Breast epithelium (tissue), 3 donors: Measurements from ENCODE around the gene TMEM132D.

Experiments used
- CTCF ChIP-seq, 3 donors: fragments of 450-650 bp; IDR thresholded peaks; one replicate each; pipeline ENCODE4 v1.5.1; 2016 to 2017; ENCODE audit warnings: antibody characterized with exemption in 3 of 3, mild to moderate bottlenecking in 3 of 3, moderate library complexity in 3 of 3
- POLR2A ChIP-seq: fragments of 450-650 bp; IDR thresholded peaks from one replicate; pipeline ENCODE4 v1.6.1; 2016; ENCODE audit warnings: antibody characterized with exemption, mild to moderate bottlenecking, moderate library complexity

GRCh38 chr12:129615001-129615400, 288.8 kb downstream of the TMEM132D start:
- TF ChIP-seq CTCF (IDR thresholded peaks at IDR 0.05): no peak
- TF ChIP-seq POLR2A: no peak
